HG02981 (cell line): ENCODE results near the gene ZMIZ2.
"Not testable (repeated sequence)": the region's sequence is repeated elsewhere in the genome, so short reads cannot be mapped to it uniquely, and the experiment has no call there.

Experiments
- ATAC-seq: cut with Tn5 transposase; IDR thresholded peaks from one replicate; pipeline ENCODE4 v1.9.1; 2021; ENCODE audit warnings: mild to moderate bottlenecking, moderate library complexity; ENCODE audit not compliant: unreplicated experiment

Gene ZMIZ2

DNA sequence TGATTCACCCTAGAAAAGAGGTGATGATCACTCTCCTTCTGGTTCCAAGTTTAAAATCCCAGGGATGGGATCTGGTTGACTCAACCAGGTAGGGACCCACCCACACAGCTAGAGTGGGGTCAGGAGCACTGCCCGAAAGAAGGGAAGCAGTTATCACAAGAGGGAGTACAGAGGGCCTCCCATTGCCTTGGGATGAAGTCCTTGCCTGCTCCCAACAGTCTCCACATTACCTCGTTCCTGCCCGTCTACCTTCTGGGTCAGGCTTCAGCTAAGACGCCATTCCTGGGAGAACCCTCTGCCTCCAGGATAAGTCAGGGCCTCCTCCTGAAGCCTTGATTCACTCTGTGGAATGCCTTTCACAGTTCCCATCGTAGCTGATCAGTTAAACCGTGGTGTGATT, 23.8 kb downstream of the ZMIZ2 start:
- ATAC-seq, result no peak

DNA sequence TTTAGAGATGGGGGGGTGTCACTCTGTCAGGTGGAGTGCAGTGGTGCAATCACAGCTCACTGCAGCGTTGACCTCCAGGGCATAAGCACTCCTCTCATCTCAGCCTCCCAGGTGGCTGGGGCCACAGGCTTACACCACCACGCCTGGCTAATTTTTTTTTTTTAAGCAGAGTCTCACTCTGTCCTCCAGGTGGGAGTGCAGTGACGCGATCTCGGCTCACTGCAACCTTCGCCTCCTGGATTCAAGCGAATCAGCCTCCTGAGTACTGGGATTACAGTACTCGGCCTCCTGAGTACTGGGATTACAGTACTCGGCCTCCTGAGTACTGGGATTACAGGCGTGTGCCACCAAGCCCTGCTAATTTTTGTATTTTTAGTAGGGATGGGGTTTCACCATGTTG, 24.2 kb downstream of the ZMIZ2 start:
- ATAC-seq, result no peak

DNA sequence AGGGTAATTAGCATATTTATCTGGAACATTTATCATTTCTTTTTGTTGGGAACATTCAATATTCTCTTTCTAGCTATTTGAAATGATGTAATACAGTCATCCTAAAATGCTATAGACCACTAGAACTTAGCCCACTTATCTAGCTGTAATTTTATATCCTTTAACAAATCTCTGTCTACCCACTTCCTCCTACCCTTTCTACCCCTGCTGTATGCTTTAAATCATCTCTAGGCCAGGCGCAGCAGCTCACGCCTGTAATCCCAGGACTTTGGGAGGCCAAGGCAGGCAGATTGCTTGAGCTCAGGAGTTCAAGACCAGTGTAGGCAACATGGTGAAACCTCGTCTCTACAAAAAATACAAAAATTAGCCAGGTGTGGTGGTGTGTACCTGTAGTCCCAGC, 25.8 kb downstream of the ZMIZ2 start:
- not testable (repeated sequence) for ATAC-seq

DNA sequence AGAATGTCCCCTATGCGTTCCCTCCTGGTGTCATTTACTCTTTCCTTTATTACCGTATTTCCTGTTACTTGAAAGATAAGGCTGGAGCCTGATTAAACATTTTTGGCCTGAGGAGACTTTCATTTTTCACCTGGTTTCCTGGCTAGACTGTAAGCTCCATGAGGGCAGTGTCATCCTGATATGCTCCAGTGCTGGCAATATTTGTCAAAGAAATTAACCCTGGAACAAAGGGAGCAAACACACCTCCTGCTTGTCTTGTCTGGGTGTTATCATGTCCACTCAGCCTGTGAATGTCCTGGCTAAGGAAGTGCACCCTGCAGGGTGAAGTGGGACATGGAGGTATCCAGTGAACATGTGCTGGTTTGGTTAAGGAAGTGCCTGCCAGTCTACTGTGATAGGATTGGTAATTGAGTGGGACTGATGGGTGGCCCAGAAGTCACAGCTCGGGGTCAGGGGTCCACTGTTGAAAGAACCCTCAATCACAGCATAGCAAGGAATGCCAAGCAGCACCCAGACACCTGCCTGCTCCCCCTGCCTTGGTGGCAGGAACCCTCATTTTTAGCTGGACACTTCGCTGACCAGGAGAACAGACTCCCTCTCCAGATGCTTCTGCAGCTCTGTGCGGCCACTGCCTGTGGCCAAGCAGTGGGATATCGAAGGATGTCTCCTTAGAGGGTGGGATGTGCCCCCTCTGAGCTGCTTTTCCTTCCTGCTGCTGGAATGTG, 26.9 kb downstream of the ZMIZ2 start:
- ATAC-seq, result no peak

DNA sequence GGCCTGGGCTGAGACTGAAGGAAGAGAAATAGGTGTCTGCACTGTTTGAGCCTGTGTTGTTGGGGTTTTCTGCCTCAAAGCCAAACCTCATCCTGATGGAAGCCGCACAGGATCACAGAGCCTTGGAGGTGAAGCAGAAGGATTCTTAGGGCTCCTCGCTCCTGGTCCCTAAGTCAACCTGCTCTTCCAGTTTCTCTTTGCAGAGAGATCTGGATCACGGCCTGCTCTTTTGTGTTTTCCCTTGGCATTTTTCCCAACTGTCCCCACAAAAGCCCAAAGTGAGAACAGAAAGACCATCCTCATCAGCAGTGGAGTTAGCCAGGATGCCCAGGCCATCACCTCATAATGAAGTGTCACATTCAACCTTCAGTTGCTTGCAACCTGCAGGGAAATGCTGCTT, 27.6 kb downstream of the ZMIZ2 start:
- ATAC-seq, result no peak

DNA sequence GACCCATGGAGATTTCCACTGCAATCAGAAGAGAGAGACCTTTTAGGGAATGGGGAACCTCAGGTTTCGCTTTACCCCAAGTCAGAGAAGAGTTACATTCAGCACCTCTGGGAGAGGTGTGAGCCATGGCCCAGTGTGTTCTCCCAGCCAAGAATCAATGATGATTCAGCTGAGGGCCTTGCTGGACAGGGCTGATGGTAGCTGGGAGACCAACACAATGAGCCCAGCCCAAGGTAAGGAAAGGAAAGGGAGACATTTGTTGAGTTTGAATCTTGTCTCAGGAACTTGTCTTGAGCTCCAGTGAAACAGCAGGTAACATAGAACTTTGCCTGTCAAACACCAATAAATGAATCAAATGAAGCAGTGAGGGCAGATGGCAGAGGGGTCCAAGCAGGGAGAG, 33.8 kb downstream of the ZMIZ2 start:
- ATAC-seq, result no peak

DNA sequence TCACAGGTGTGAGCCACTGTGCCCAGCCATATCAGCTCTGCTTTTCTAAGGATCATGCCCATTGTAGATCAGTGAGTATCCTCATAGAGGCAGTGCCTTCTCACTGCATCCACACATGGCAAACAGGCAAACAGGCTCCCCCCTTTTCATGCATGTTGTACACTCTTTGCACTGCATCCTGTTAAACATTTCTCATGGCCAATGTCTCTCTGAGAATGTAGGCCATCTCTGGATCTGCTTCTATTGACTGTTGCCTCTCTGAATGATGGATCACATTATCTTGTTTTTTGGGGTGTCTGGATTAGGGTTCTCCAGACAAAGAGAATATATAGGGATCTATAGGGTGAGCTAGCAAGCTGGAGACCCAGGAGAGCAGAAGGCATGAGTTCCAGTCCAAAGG, 34.8 kb downstream of the ZMIZ2 start:
- no peak for ATAC-seq

DNA sequence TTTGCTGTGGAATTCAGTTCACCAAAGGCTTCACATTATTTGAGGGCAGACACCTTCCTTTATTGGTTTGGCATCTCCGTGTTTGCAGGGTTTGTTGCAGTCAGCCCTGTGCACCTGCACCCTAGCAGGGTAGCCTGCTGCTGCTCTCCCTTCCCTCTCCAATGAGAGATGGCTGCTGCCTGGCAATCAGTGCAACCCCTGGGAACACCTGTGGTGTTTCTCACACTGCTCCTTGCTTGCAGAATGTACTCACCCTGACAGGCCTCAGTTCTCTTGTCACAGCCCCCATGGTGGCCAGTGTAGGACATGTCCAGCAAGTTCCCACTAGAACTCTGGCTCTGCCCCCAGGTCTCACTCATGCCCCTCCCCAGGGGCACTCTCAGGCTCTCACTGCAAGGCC, 35.7 kb downstream of the ZMIZ2 start:
- no peak for ATAC-seq

DNA sequence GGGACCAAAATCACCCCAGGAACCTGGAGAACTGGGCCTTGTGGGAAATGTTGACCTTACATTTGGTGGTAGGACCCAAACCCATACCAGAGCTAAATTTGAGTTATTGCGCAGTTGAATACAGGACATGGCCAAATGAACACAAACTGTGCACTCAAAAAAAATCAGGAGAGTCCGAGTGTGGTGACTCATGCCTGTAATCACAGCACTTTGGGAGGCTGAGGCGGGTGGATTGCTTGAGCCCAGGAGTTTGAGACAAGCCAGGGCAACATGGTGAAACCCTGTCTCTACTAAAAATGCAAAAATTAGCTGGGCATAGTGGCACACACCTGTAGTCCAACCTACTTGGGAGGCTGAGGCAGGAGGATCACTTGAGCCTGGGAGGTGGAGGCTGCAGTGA, 36.6 kb downstream of the ZMIZ2 start:
- not testable (repeated sequence) for ATAC-seq

DNA sequence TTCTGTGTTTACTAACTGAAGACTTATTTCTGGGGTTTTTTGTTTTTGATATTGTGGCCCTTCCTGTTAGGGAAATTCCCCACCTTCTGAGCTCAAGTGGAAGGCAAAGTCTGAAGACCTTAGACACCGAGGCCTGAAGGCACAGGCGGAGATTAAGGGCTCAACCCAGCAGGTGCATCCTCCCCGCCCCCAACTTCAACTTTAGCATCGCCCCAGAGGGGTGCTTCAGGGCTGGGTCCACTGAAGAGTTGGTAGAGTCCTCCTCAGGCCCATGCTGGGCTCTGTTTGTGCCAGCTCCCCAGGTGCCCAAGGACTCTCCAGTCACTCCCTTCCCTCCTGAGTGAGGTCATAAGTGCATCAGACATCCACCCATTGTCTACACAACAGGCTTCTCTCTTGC, 38.4 kb downstream of the ZMIZ2 start:
- no peak for ATAC-seq

DNA sequence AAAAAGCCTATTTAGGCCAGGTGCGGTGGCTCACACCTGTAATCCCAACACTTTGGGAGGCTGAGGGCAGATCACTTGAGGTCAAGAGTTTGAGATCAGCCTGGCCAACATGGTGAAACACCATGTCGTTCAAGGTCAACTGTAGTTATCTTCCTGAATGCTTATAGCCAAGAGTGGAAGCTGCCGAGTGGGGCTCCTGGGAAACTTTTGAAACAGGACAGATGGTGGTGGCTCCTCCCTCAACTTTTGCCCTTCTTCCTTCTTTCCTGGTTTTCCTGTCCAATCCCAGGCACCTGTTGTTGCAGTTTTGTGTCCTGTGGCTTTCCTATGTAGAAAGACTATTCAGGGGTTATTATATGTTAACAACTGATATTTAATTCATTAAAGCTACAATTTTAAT, 39.1 kb downstream of the ZMIZ2 start:
- no peak for ATAC-seq

DNA sequence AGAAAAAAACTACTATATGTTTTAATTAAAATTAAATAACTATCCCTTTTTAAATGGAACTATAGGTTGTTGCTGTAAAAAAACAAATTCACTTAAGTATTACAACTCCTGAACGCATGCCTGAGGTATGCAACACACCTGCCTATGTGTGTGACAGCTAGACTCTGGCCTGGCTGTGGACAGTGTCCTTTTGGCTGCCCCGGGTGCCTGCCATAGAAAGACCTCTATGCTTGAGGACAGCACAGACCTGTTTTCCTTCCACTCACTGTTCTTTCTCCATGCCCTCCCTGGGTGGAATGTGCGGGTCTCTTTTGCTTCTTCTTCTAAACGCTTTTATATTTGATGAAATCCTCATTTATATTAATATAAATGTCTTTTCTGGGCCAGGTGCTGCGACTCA, 41.3 kb downstream of the ZMIZ2 start:
- ATAC-seq, result no peak

DNA sequence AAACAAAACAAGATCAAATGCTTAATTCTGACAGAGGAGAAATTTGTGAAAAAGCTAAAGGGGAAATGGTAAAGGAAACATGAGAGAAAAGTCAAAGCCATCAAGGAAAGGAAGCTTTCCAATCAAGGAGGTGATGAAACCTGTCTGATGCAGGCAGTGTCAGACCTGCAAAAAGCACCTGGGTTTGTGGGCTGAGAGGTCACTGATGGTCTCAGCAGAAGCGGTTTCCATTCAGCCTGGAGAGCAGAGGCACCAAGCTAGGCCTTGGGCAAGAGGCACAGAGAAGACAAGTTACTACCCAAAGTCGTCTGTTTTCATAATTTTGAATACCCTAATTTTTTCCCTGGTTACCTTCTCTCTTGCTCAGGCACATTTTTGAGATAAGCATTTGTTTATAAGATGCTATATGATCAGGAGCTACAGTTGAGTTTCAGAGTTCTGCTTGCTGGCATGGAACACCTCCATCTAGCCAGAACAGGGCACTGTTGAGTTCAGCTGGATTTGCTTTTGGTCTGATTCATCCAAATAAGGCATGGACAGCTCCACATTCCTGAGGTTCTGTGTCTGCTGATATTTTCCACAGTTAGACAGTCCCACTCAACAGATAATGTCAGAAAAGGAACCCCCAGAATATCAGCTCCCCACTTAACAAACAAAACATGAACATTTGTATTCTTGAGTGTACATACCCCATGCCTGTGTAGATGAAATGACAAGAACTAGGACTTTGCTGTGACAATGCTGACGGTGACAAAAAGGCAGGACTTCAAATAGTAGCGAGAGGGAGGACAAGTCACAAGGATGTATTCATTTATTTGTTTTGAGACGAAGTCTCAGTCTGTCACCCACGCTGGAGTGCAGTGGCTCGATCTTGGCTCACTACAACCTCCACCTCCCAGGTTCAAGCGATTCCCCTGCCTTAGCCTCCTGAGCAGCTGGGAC, 42.9 kb downstream of the ZMIZ2 start:
- ATAC-seq, result no peak

DNA sequence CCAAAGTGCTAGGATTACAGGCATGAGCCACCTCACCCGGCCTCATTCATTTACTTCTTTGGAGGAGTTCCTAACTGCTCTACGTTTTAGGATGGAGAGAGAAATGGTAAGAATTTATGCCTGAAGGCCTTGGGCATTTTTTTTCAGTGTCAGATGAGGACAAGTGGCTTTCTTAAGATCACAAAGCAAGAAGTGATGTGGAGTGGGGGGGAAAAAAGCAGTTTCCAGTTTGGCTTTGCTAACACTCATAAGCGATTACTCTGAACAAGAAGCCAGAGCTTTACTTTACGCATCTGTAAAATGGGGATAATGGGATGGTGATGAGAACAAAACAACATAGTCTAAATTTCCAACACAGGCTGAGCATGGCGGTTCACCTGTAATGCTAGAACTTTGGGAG, 45.3 kb downstream of the ZMIZ2 start:
- ATAC-seq, result no peak

DNA sequence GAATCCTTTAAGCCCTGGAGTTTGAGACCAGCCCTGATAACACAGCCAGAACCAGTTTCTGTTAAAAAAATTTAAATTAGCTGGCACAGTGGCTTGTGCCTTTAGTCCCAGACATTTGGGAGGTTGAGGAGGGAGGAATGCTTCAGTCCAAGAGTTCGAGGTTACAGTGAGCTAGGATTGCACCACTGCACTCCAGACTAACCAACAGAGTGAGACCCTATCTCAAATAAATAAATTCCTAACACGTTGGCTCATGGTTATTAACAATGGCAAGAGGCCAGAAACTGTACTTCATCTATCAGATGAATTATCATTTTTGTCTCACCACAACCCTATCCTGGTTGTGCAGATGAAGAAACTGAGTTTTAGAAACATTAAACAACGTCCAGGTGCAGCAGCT, 45.7 kb downstream of the ZMIZ2 start:
- no peak for ATAC-seq

DNA sequence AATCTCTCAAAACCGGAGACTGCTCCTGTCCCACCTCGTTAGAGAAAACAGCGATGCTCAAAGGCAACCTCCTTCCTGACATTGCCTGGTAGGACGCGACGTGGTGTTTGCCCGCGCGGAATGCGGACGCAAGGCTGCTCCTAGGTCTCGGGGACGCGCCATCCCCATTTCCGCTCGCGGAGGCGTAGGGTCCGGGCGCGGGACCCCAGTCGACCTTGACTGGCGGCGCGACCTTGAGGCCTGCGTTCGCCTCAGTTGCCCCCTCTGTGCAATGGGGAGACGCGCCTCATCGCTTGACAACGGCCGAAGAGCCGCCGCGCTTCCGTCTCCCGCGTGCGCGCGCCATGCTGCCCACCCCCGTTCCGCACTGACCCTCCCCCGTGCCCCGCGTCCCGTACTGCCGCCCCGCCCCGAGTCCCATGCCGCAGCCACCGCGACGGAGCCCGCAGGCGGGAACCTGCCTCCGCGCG, 47.4 kb downstream of the ZMIZ2 start:
- ATAC-seq, result peak; percentile 22

DNA sequence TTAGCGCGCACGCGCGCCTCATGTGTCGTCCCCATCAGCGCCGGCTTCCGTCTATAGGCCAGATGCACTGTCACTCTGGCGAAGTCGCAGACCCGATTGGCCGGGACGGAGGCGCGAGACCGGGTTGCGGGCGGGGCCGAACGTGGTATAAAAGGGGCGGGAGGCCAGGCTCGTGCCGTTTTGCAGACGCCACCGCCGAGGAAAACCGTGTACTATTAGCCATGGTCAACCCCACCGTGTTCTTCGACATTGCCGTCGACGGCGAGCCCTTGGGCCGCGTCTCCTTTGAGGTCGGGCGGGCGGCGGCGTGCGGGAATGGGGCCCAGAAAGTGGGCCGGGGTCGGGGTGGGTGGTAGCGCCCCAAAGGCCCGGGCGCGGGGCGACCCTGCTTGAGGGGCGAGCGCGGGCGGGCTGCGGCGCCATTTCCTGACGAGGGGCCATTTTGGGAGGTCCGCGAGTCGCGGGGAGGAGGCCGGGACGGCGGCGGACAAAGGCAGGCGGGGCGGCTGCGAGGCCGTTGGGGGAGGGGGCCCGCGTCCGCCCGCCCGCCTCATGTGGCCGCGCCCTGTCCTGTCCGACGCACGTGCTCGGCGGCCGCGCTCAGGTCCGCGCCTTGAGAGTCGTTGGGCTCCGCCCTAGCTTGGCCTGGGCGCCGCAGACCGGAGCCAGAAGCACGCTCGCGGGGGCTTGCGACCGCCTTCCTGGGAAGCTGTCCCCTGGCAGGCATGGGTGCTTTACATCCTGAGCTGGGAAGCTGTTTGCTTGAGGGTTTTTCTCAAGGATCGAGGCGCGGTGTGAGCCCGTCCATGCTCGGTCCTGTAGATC, 48.1 kb downstream of the ZMIZ2 start, which contains the start of gene PPIA:
PPIA (plus strand) TSS at position 178 of the 825 bp plus-strand sequence; CDS start at position 222, 44 bp downstream.
- peak; percentile 90 for ATAC-seq

DNA sequence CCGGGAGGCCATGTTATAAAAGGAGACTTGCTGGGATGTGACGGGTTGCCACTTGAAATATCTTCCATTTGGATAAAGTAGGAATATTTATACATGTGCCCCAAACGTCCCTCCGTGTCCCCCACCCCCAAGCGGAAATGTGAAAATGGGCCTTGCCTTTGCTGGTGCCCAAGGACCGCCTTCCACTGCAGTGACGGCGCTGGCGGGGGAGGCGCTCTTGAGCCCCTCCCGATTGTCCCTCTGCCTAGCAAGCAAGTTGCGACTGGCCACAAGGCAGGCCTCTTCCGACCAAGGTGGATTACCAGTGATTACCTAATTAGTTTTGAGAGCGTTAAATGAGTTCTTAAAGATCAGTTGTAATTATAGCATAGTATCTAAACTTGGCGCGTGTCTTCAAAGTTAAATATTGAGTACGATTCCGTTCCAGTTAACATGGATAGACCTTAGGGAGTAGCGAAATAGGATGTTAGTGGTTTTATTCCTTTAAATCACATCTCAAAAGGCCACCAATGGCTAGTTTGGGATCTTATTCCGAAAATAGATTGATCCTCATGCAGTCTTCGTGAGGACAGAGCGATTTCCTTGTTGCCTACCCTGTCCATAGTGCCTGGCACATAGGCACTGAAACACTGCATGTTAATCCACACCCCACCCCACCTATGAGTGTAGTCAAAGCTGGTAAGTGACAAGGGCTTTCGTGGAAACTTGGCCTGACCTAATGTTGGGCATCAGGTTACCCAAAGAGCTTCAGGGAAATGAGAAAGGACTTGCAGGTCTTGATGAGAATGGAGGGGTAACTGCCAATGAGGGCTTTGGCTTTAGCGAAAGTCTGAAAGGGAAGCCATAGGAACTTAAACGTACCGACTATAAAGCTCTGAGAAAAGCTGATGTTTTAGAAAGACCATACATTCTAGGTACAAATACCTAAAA, 48.9 kb downstream of the ZMIZ2 start:
- ATAC-seq, result peak; percentile 44

DNA sequence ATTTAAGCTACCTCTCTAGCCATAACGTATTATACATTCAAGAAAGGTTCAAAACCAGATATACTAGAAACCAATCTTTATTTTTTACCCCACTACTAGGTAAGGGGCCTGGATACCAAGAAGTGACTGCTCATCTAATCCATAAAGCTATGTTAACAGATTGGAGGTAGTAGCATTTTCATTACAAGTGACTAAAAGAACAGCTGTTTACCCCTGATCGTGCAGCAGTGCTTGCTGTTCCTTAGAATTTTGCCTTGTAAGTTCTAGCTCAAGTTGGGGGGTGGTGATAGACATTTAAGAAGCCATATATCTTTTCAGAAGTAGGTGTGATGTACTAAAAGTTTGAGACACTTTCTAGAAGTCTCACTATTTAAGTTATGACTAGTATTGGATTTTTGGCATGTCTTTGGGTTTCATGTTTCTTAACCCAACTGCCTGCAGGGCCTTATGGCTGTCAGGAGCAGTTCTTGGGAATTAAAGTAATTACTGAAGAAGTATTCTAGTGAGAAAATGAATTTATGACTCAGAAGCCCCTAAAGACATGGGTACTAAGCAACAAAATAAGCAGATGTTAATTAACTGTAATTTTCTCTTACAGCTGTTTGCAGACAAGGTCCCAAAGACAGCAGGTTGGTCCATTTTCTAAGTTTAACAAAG, 50.1 kb downstream of the ZMIZ2 start:
- no peak for ATAC-seq
